H9 (cell line): ENCODE measurements around the gene EVI5. TPM values are rescaled to one million over a fixed set of nuclear protein-coding genes. Genes with fewer than 3 reads are reported as not detected.

Source experiments
- DNase-seq: peaks from one replicate; pipeline ENCODE4 v3.0.0-alpha.2; 2017
- H2AFZ ChIP-seq: one replicate; pipeline ENCODE4 v1.6.1; 2013; ENCODE audit warnings: mild to moderate bottlenecking, low read length, control low read depth, moderate library complexity
- H2AK5ac ChIP-seq: 2 replicates; pipeline ENCODE4 v1.6.1; 2013; ENCODE audit warnings: low read length, control low read depth, mixed read lengths; ENCODE audit not compliant: insufficient read length
- H2BK120ac ChIP-seq: one replicate; pipeline ENCODE4 v1.6.1; 2013; ENCODE audit warnings: low read depth, mild to moderate bottlenecking, low read length, control low read depth, inconsistent platforms; ENCODE audit not compliant: poor library complexity, severe bottlenecking
- H2BK12ac ChIP-seq: 2 replicates; pipeline ENCODE4 v1.6.1; 2013; ENCODE audit warnings: low read length, control low read depth, mixed read lengths, low read depth; ENCODE audit not compliant: insufficient read length
- H2BK15ac ChIP-seq: 2 replicates; pipeline ENCODE4 v1.6.1; 2013; ENCODE audit warnings: low read depth, low read length, control low read depth
- H2BK20ac ChIP-seq: one replicate; pipeline ENCODE4 v1.6.1; 2013; ENCODE audit warnings: low read depth, mild to moderate bottlenecking, low read length, control low read depth, inconsistent platforms; ENCODE audit not compliant: poor library complexity, severe bottlenecking
- H2BK5ac ChIP-seq: 2 replicates; pipeline ENCODE4 v1.6.1; 2013; ENCODE audit warnings: low read length, control low read depth, mixed read lengths; ENCODE audit not compliant: insufficient read length
- H3K14ac ChIP-seq: 2 replicates; pipeline ENCODE4 v1.6.1; 2013; ENCODE audit warnings: low read length, control low read depth; ENCODE audit not compliant: insufficient read depth
- H3K18ac ChIP-seq: 2 replicates; pipeline ENCODE4 v1.6.1; 2013; ENCODE audit warnings: low read depth, mild to moderate bottlenecking, mixed read lengths, low read length, control low read depth; ENCODE audit not compliant: insufficient read length
- H3K23ac ChIP-seq: 2 replicates; pipeline ENCODE4 v1.6.1; 2013; ENCODE audit warnings: low read length, control low read depth, mixed read lengths, low read depth; ENCODE audit not compliant: insufficient read length
- H3K23me2 ChIP-seq: 2 replicates; pipeline ENCODE4 v1.6.1; 2013; ENCODE audit warnings: low read depth, mild to moderate bottlenecking, mixed read lengths, low read length, control low read depth; ENCODE audit not compliant: insufficient read length, poor library complexity, severe bottlenecking
- H3K27ac ChIP-seq: 2 replicates; pipeline ENCODE4 v1.5.1; 2013; ENCODE audit warnings: low read length, control low read depth, mixed read lengths, low read depth; ENCODE audit not compliant: insufficient read length
- H3K27me3 ChIP-seq: 2 replicates; pipeline ENCODE4 v1.6.1; 2013; ENCODE audit warnings: low read length, control low read depth, inconsistent platforms; ENCODE audit not compliant: insufficient read depth
- H3K4ac ChIP-seq: 2 replicates; pipeline ENCODE4 v1.6.1; 2013; ENCODE audit warnings: low read depth, mild to moderate bottlenecking, control low read depth, inconsistent platforms, low read length, moderate library complexity
- H3K4me1 ChIP-seq: 2 replicates; pipeline ENCODE4 v1.6.1; 2013; ENCODE audit warnings: low read length, control low read depth, inconsistent platforms; ENCODE audit not compliant: insufficient read depth
- H3K4me2 ChIP-seq: 2 replicates; pipeline ENCODE4 v1.6.1; 2013; ENCODE audit warnings: low read length, control low read depth, mixed read lengths; ENCODE audit not compliant: insufficient read length, insufficient read depth
- H3K56ac ChIP-seq: 2 replicates; pipeline ENCODE4 v1.6.1; 2013; ENCODE audit warnings: low read depth, mild to moderate bottlenecking, mixed read lengths, low read length, control low read depth; ENCODE audit not compliant: insufficient read length
- H3K79me1 ChIP-seq: 2 replicates; pipeline ENCODE4 v1.6.1; 2013; ENCODE audit warnings: low read depth, mild to moderate bottlenecking, moderate library complexity, low read length, control low read depth, inconsistent platforms; ENCODE audit not compliant: insufficient read depth, poor library complexity, severe bottlenecking
- H3K79me2 ChIP-seq: 2 replicates; pipeline ENCODE4 v1.6.1; 2013; ENCODE audit warnings: low read length, control low read depth, inconsistent platforms; ENCODE audit not compliant: insufficient read depth
- H3K9ac ChIP-seq: 2 replicates; pipeline ENCODE4 v1.6.1; 2013; ENCODE audit warnings: low read length, control low read depth, mixed read lengths; ENCODE audit not compliant: insufficient read length; ENCODE audit errors: extremely low read depth
- H3K9me3 ChIP-seq: one replicate; pipeline ENCODE4 v1.6.1; 2013; ENCODE audit warnings: low read depth, low read length, inconsistent platforms; ENCODE audit not compliant: control insufficient read depth
- H3T11ph ChIP-seq: one replicate; pipeline ENCODE4 v1.6.1; 2013; ENCODE audit warnings: mild to moderate bottlenecking, low read length, control low read depth, inconsistent platforms
- H4K20me1 ChIP-seq: one replicate; pipeline ENCODE4 v1.6.1; 2013; ENCODE audit not compliant: control insufficient read depth, insufficient read length, insufficient read depth
- H4K5ac ChIP-seq: 2 replicates; pipeline ENCODE4 v1.6.1; 2013; ENCODE audit warnings: low read depth, mild to moderate bottlenecking, mixed read lengths, low read length, control low read depth; ENCODE audit not compliant: insufficient read length
- H4K8ac ChIP-seq: replicated peaks from 2 replicates; pipeline ENCODE4 v1.6.1; 2013; ENCODE audit warnings: low read length, control low read depth, mixed read lengths, low read depth; ENCODE audit not compliant: insufficient read length
- H4K91ac ChIP-seq: 2 replicates; pipeline ENCODE4 v1.6.1; 2013; ENCODE audit warnings: low read depth, mild to moderate bottlenecking, moderate library complexity, mixed read lengths, low read length, control low read depth; ENCODE audit not compliant: insufficient read length
- H3K27ac Mint-ChIP-seq, 3 experiments: 2 replicates in 2 of 3; 3 replicates in 1 of 3; pipeline ENCODE4 v1.8.0; 2020 to 2021; ENCODE audit warnings: mixed read lengths in 3 of 3, mild to moderate bottlenecking in 1 of 3, moderate library complexity in 1 of 3
- H3K27me3 Mint-ChIP-seq: 2 replicates; pipeline ENCODE4 v1.8.0; 2021; ENCODE audit warnings: low read depth, mild to moderate bottlenecking, moderate library complexity, mixed read lengths
- H3K36me3 Mint-ChIP-seq, 3 experiments: 2 replicates in 2 of 3; 3 replicates in 1 of 3; pipeline ENCODE4 v1.8.0; 2020 to 2021; ENCODE audit warnings: low read depth in 3 of 3, mixed read lengths in 3 of 3; ENCODE audit not compliant: insufficient read depth in 1 of 3
- H3K4me1 Mint-ChIP-seq, 2 experiments: 2 replicates each; pipeline ENCODE4 v1.8.0; 2020; ENCODE audit warnings: mixed read lengths in 2 of 2
- H3K4me3 Mint-ChIP-seq, 2 experiments: 2 replicates in 1 of 2; 3 replicates in 1 of 2; pipeline ENCODE4 v1.8.0; 2020 to 2021; ENCODE audit warnings: mild to moderate bottlenecking in 2 of 2, mixed read lengths in 2 of 2, moderate library complexity in 1 of 2
- H3K9me3 Mint-ChIP-seq, 2 experiments: 2 replicates in 1 of 2; 3 replicates in 1 of 2; pipeline ENCODE4 v1.8.0; 2020; ENCODE audit warnings: mild to moderate bottlenecking in 2 of 2, mixed read lengths in 2 of 2, moderate library complexity in 1 of 2
- total RNA-seq: library from RNA; stranded (reverse); gene quantifications from 2 replicates; pipeline ENCODE4 v1.2.1, GENCODE V29; 2021
- TF ChIP-seq, protein P1 (sequence below): fragments of 200-600 bp; sonication (generic); conservative IDR thresholded peaks from 3 replicates; pipeline ENCODE4 v1.8.0; 2021; ENCODE audit warnings: antibody characterized with exemption, mild to moderate bottlenecking

Gene EVI5
- total RNA-seq, 1 experiment from 2014 or later: 9.7 TPM

DNA sequence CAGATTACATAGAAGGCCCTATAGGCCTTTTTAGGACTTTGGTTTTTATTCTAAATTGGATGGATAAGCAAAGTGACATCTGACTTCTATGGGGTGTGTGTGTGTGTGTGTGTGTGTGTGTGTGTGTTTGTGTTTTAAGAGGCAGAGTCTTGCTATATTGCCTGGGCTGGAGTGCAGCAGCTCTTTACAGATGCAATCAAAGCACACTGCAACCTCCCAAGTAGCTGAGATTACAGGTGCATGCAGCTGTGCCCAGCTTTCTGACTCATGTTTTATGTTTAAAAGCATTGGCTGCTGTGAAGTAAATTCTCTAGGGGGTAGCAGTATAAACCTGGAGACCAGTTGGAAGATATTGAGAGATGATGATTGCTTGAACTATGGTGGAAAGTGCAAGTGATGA, 12.4 kb upstream of the EVI5 start:
- no peak overlapping the region for H3T11ph ChIP-seq
- H3K23ac ChIP-seq: no peak overlapping the region
- no peak overlapping the region for H3K56ac ChIP-seq
- H2AK5ac ChIP-seq: no peak overlapping the region
- no peak overlapping the region for H2BK12ac ChIP-seq
- no peak overlapping the region for H3K4ac ChIP-seq
- no peaks in the 10 kb centered on the region for H4K20me1 ChIP-seq
- Mint-ChIP-seq H3K27ac (no peak overlapping the region), H3K4me1 (peaks cover 16 to 18% of the 10 kb centered on the region in 2 experiments), H3K4me3 (no peak overlapping the region), H3K36me3 (no peaks in the 10 kb centered on the region), H3K27me3 (no peaks in the 10 kb centered on the region), H3K9me3 (no peaks in the 10 kb centered on the region; a peak in 1 of 5 replicates)
- H3K79me1 ChIP-seq: no peaks in the 10 kb centered on the region
- H4K91ac ChIP-seq: no peak overlapping the region
- no peak overlapping the region for H3K9ac ChIP-seq
- TF ChIP-seq, protein P1, sequence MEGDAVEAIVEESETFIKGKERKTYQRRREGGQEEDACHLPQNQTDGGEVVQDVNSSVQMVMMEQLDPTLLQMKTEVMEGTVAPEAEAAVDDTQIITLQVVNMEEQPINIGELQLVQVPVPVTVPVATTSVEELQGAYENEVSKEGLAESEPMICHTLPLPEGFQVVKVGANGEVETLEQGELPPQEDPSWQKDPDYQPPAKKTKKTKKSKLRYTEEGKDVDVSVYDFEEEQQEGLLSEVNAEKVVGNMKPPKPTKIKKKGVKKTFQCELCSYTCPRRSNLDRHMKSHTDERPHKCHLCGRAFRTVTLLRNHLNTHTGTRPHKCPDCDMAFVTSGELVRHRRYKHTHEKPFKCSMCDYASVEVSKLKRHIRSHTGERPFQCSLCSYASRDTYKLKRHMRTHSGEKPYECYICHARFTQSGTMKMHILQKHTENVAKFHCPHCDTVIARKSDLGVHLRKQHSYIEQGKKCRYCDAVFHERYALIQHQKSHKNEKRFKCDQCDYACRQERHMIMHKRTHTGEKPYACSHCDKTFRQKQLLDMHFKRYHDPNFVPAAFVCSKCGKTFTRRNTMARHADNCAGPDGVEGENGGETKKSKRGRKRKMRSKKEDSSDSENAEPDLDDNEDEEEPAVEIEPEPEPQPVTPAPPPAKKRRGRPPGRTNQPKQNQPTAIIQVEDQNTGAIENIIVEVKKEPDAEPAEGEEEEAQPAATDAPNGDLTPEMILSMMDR: no peak
- no peak overlapping the region for H2BK120ac ChIP-seq
- H3K4me1 ChIP-seq: no peaks in the 10 kb centered on the region
- H4K8ac ChIP-seq: no peak overlapping the region
- no peak overlapping the region for H3K18ac ChIP-seq
- H2AFZ ChIP-seq: no peak overlapping the region
- no peaks in the 10 kb centered on the region for H3K23me2 ChIP-seq
- no peak overlapping the region for H3K14ac ChIP-seq
- H3K9me3 ChIP-seq: no peaks in the 10 kb centered on the region
- H2BK15ac ChIP-seq: no peak overlapping the region
- no peak overlapping the region for H2BK5ac ChIP-seq
- H3K27me3 ChIP-seq: no peaks in the 10 kb centered on the region
- H3K79me2 ChIP-seq: no peaks in the 10 kb centered on the region
- H3K4me2 ChIP-seq: no peak overlapping the region
- no peak overlapping the region for H3K27ac ChIP-seq
- DNase-seq: no peak
- no peak overlapping the region for H4K5ac ChIP-seq
- no peak overlapping the region for H2BK20ac ChIP-seq
